NOMO-1 treated with dmso at 0.1 percent for 144 hours (cell line): ENCODE results near the gene RRAD.

ENCODE experiments used
- DNase-seq: peaks from one replicate; lab custom pipeline; 2025; ENCODE audit not compliant: unreplicated experiment; lab: John Stamatoyannopoulos, UW

RRAD gene

DNA sequence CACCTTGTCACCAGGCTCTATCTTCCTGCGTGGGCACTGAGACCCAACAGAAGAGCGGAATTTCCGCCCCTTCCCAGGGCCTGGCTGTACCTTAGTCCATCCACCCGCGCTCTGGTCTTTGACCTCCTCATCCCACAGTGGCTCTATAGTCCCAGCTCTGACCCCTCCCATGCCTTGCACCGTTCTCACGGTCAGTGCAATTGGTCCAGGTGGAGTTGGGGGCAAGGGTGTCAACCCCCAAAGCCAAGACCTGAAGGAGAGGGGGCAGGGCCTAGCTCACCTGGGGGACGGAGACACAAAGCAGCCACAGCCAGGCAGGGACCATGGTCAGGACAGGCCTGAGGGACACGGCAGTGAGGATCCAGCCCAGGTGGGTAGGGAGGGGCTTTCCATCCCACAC lies 7.6 kb downstream of the RRAD start:
- DNase-seq = no peak

DNA sequence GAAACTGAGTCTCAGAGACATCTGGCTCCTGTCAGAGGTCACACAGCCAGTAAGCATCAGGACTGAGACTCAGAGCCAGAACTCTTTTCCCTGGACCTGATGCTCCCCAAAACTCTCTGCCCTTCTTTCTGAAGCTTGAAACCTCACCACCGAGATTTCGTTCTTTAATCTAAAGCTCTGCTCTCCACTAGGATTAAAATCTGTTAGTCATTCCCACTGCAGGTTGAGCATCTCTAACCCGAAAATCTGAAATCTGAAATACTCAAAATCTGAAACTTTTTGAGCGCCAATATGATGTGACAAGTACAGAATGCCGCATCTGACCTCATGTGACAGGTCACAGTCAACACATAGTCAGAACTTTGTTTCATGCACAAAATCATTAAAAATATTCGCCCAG lies 8.8 kb downstream of the RRAD start:
- DNase-seq = no peak

DNA sequence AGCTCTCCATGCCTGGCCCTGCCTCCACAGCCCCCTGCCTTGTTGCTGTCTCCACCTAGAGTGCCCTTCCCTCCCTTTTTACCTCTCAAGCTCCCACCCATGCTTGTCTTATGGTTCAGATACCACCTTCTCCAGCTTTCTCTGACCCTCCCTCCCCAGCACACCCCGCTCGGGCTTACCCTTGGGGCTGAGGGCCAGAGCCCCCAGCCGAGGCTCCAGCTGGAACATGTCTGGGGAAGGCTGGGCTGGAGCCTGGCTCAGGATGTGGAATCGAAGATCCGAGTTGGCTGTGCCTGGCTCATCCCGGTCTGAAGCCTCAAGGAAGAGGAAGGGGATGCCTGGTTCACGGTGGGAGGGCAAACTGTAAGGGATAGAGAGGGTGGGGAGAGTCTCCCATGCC lies 10.3 kb downstream of the RRAD start:
- DNase-seq = no peak

DNA sequence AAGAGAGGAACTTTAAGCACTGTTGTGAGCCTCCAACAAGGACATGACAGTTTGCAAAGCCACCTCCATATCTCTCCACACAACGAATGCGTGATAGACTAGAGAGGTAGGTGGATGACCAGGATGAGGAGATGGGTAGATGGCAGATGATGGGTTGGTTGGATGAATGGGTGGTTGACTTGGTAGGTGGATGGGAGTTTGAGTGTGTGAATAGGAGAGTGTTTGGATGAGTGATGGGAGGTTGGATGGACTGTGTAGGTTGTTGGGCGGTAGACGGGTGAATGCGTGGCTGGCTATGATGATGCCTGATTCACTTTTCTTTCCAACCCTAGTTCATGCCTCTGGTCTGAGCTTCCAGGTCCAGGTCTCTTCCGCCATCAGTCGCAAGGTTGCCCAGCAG lies 10.8 kb downstream of the RRAD start:
- DNase-seq = no peak

DNA sequence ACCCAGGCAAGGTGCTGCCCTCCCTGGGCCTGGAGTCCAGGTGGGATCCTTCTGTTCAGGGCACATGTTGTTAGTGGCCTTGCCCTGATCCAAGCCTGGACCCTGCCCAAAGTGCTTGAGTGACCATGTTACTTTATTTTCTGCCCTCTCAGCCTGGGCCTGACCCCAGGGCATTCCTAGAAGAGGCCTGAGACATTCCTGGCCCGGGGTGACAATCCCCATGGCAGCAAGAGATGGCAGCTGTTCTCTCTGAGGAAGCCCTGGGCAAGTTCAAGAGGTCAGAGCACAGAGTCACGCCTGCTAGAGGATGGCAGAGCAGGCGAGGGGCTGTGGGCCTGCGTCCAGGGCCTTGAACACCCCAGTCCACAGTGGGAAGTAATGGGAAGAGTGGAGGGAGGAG lies 11.6 kb downstream of the RRAD start:
- DNase-seq = no peak

DNA sequence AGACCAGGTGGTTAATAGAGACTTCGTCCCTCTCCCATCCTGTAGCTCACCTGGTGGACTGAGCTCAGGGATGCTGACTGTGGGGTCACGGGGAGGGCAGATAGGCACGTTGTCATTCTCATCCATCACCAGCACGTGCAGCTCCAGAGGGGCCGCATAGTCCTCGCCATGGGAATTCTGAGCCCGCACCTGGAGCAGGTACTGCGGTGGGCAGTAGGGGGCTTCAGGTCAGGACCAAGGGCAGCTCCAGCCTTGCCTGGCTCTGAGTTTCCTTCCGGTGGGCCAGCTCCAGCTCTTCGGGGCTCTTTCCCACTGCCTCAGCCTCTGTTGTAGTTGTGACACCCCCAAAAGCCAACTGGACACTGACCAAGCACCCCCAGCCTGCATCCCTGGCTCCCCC lies 12.3 kb downstream of the RRAD start:
- DNase-seq = no peak

DNA sequence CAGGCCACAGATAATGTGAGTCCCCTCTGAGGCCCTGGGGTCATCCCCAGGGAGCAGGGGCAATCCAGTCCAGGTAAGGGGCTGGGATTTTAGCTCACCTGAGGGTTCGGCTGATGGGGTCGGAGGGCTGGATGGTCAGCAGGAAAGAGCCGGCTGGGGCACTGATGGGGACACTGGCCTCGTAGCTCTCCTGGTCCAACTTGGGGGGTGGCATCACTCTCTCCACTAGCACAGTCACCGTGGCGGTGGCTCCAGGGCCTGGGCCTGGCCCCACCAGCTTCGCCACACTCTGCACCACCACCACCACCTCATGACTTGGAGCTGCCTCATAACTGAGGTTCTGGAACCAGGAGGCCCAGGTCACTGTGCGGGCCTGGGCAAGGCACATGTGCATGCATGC lies 13.5 kb downstream of the RRAD start:
- no peak for DNase-seq

DNA sequence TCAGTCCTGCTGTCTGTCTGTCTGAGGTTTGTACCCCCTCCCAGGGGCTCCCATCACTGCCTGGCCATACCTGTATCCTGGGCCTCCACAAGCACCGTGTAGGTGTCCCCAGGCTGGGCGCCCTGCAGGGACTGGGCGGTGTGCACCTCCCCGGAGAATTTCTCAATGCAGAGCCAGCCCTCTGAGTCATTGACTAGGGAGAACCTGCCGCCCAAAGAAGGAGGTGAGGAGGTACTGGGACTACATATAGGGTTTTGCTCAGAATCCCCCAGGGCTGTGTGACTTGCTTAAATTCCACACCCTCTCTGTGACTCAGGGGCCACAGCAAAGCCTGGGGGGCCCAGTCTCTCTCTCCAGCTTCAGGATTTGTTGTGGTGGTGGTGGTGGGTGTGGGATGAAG lies 14.2 kb downstream of the RRAD start:
- DNase-seq = no peak

DNA sequence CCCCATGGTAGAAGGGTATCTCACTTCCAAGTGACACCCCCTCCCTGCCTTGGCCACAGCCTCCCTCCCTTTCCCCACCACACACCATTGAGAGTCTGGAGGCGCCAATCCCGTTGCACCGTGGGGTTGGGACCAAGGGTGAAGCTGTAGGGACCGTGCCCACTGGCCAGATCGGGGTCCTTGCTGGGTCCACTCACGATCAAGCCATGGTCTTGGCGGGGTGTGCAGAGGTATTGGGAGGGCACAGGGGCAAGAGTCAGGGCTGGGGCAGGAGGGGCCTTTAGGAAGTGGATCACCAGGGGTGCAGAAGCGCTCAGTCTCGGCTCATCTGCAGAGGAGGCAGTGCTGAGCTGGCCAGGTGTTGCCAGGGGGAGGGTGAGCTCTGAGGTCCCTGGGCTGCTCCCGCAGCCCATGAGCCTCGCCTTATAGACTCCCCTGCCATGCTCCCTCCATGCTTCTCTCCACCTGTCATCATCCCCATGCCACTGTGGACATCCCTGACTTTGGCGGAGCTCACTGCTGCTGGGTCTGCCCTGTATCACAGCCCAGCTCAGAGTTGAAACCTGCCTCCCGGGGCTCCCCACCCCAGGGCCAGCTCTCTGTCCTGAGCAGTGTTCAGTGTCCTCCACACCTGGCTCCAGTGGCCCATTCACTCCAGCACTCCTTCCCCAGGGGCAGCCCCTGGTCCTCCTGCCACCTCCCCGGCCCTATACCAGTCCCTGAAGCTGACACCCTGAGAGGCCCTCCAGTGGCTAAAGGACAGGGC lies 15.0 kb downstream of the RRAD start:
- DNase-seq = no peak

DNA sequence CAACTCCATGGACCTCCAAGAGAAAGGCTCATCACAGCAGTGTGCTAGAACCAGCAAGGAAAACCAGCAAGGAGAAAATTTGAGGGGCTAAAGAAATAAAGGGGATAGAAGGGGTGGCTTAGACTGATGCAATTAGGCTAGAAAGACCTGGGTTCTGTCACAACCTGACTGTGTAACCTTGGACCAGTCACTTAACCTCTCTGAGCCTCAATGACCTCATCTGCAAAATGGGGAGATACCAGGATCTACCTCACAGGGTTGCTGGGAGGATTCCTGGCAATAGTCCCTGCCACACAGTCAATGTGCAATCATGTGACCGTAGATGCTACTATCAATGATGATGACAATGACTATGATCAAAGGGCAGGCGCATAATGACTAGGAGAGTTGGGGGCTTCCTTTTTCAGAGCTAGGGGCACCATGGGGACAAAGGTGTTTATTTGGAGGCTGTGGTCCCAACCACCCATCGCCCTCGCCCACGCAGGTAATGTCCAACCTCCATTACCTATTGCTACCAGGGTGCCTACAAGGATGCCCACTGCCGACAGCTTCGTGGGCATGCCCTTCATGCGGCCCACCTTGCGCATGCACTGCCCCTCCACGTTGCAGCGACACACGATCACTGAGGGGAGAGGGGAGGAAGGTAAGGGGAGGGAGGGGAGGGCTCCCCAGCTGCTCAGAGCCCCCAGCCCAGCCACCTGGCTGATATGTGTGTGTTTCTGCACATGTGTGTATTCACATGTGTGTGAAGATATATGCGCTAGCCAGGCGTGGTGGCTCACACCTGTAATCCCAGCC lies 16.4 kb downstream of the RRAD start:
- no peak for DNase-seq

DNA sequence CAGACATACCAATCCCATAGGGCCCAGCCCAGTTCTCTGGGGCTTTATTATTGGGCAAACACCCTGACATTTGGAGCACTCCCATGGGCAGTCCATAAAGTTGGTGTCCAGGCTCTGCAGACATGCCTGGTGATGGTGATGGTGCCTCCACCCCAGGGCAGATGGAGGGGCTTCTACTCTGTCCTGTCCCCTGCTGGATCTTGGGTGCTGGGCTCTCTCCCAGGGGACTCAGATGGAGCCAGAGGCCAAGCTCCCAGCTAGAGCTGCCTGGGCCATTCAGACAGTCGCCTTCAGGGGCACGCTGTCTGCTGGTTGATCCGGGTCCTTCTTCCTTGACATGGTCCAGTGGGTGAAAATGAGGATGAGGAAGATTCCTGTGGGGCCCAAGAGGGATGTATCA lies 17.2 kb downstream of the RRAD start:
- DNase-seq = no peak

DNA sequence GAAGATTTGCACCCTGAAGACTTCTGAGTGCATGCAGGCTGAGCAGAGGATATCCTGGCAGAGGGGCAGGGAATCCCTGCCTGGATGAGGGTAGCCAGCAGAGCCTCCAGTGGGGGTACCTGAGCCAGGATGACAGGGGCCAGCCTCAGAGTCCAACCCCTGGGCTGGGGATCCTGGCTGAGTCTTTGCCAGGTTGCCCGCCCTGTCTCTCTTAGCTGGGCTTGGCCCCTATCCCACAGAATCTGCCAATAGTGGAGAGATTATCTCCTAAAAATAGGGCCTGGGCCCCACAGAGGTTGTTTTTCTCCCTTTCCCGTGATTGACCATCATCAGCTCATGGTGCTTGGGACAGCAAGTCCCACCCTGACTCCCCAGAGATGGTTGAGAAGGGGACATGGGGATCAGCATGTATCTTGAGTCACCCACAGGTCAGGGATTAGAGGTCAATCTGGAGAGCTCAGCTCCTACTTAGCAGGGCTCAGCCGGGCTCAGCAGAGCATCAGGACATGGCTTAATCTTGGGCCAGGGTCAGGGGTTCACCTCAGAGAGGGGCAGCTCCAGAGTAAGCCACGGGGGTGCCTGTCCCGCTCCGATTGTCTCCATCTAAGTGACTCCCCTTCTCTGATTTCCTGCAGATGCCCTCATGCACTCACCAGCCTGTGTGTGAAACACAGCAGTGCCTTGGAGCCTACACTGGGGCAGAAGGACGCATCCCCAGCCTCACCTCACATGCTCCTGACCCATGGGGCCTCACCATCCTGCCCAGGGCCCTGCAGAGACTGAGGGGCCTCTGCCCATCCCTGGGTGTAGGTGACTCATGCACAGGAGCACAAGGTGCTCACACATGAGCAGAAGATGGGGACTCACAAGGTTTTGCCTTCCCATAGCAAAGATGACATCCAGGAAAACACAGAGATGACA lies 18.2 kb downstream of the RRAD start:
- no peak for DNase-seq

DNA sequence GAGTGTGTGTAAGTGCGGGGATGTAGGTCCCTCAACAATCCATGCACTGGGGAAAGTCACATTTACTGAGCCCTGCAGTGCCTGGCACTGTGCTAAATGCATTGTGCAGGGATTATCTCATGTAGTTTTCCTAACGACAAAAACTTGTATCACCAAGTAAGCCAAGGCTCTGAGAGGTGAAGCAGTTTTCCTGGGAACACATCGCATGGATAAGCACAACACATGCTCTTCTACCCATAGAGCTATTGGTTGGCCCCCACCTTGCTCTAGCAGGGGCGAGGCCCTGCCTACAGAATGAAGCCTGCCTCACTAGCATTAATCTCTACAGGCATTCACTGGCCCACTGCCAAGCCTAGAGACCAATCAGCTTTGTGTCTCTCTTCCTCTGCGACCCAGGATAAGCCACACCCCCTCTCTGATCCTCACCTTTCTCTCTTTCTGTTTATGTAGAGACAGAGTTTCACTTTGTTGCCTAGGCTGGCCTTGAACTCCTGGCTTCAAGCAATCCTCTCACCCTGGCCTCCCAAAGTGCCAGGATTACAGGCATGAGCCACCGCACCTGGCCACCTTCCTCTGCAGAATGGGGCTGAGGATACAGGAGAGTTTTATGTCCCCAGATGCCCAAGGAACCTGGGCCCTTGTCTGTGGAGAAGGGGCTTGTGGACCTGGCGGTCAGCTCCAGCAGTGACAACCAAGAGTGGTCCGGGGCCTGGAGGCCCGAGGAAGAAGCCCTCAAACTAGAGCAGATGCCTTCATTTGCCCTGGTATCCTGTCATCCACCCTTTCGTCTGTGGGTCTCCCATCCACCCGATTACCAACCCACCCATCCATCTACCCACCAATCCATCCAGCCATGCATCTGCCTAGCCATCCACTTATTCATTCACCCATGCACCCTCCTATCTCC lies 19.4 kb downstream of the RRAD start:
- DNase-seq = no peak

DNA sequence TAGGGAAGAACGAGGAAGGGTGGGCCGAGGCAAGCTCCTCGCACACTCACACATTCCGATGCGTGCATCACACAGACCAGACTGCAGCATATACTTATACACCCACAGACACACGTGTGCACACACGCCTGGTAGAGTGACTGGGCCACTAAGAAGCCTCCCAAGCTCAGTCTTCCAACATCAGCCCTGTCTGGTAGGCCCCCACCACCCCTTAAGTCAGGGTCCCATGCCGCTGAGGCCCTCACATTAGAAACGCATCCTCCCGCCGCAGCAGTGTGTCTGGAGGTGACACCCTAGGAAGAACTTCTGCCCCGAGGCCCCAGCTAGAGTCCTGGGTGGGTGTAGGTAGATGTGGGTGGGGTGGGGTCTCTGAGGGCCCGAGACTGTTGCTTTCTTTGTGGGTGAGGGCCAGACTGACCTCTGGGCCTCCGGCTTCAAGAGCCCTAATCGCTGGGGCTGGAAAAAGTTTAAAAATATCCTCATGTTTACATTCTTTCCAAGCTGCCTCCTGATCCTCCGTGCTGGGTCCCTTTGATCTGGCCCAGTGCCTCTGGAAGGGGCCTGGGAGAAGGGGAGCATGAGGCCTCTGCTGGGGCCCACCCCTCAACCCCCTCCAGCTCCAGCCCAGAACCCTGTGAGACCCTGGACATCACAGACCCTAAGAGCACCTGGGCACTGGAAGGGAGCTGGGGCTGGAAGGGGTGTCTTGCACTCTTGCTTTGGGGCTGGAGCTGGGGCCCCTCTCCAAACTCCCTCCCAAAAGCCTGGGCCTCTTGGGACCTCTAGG lies 20.3 kb downstream of the RRAD start:
- DNase-seq = no peak

DNA sequence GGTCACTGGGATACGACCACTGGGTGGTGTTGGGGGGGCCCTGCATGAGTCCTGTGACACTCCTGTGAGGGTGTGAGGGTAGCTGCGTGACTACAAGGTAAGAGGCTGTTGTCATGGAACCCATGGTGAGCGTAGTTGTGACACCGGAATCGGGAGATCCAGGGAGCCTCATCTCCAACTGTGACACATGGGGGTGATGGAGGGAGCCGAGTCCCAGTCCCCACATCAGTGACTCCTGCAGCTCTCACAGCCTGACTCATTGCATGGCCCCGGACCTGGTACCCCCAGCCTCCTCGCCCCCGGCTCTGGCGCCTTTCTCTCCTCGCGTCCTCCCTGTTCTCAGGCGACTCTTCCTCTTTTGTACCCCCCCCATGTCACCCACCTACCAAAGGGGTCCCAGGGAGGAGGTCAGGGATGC lies 20.9 kb downstream of the RRAD start:
- no peak for DNase-seq

DNA sequence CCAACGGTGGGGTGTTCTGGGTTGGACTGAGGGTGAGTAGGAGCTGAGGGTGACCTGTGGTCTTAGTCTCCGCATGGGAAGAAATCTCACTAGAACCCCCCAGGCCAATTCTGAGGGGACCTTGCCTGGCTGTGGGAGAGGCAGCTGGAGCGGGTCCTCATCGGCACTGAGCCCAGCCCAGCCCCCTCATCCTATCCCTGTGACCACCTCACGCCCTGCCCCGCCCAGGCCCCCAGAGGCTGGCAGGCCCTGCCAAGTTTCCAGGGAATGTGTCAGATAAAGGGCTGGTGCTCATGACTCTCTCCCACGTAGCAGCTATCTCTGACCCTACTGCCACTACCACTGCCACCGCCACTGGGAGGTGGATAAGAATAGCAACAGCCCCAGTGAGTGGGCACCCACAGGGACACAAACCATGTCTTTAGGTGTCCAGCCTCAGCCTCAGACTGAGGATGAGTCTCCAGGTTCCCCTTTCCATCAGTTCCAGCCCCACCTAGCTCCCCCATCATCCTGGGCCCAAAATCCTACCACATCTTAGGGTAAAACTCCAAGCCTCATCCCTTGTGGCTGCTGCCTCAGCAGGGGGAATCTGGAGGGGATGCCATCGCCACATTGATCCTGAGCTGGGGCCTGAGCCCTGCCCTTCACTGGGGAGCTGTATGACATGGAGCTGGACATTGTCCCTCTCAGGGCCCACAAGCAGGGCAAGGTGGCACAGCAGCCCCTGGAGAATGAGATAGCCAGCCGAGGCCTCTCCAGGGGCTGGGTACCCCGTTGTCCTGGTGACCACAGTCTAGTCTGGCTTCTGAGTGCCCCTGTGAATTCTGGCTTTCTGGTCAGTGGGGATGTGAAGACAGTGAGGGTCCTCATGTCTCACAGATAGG lies 21.5 kb downstream of the RRAD start:
- no peak for DNase-seq

DNA sequence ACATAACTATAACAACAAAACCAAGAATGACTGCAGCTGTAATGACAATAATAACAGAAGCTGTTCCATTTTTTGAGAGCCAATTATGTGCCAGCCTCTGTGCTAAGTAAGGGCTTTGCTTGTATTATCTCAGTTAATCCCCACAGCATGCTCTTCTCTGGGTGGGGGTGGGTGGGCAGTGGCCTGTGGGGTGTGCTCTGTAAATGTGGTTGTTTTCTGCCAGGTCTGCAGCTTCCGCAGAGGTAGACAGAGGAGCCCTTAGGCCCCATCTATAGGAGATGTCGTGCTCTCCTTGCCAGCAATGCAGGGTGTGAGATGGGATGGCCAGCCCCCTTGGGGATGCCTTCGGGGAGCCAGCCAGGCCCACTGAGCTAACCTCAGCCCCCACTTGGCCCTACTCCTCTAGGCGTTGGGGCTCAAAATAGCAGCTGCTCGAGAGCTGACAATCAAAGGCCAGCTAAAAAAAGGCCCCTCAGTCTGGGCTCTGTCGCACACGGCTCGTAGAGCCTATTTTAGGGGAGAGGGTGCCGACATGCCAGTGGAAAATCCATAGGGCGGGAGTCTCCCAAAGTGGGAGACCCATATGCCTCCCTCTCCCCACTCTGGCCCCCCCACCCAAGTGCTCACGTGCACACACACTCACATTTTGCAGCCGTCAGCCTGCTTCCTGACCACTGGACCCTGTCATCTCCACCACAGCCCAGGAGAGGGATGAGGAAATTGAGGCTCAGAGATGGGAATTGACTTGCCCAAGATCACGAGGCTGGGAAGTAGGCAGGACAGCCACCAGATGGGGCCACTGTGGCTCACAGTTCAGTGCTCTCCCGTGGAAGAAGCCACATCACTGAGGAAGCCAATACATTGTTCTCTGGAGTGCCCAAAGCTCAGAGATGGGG lies 22.4 kb downstream of the RRAD start:
- no peak for DNase-seq

DNA sequence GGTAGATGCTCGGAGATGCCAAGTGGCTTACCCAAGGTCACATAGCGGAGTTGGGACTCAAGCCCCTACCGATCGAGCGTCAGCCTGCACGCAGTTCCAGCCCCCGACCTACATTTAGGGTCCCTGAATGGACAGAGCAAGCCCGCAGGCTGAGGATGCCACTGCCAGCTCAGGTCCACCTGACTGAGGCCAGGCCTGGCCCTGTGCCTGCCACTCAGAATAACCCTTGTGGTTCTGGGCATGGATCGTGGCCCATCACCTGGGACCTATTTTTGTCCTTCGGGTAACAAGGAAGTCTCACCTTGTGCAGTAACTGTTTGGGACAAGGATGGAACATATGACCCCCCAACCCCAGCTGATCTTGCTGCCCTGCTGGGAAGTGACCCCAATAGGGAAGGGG lies 23.7 kb downstream of the RRAD start:
- no peak for DNase-seq
